ENCODE data around the gene LPP.

The LPP gene

DNA sequence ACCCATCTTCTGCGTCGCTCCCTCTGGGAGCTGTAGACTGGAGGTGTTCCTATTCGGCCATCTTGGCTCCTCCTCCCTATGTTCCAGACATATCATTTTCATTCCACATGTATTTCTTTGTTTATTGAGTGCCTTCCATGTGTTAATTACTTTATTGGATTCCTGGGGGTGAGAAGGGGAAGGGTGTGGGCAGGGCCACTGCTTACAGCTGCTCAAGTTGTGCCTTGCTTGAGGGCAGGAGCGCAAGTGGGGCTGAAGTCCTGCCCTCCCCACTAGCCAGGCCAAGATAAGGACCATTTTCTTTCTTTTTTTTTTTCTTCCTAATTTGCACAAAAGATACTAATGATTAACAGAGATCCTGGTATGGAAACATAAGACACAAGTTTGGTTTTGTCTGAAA is 224.8 kb downstream of the LPP start:
- TF ChIP-seq SIN3A (IDR thresholded peaks at IDR 0.05; ENCODE audit: borderline replicate concordance, insufficient read depth, low read length) (no peak), TAF1 (IDR thresholded peaks at IDR 0.05; ENCODE audit: borderline replicate concordance, insufficient read depth, low read length) (no peak), REST (IDR thresholded peaks at IDR 0.05; ENCODE audit: insufficient read depth in 1 of 2, low read depth in 2 of 2, low read length in 2 of 2) (no peak), FOXP2 (optimal IDR thresholded peaks at IDR 0.05; ENCODE audit: borderline replicate concordance, extremely low read depth, extremely low read length, insufficient read depth) (no peak), POLR2AphosphoS5 (IDR thresholded peaks at IDR 0.05; ENCODE audit: low read depth, low read length) (no peak)

GRCh38 chr3:188380252-188380651 is 226.3 kb downstream of the LPP start:
- TF ChIP-seq SIN3A (IDR thresholded peaks at IDR 0.05; ENCODE audit: borderline replicate concordance, insufficient read depth, low read length) (no peak), FOXP2 (optimal IDR thresholded peaks at IDR 0.05; ENCODE audit: borderline replicate concordance, extremely low read depth, extremely low read length, insufficient read depth) (no peak), POLR2AphosphoS5 (IDR thresholded peaks at IDR 0.05; ENCODE audit: low read depth, low read length) (no peak), REST (IDR thresholded peaks at IDR 0.05; ENCODE audit: insufficient read depth in 1 of 2, low read depth in 2 of 2, low read length in 2 of 2) (no peak), TAF1 (IDR thresholded peaks at IDR 0.05; ENCODE audit: borderline replicate concordance, insufficient read depth, low read length) (no peak)

GRCh38 chr3:188380722-188381121 is 226.8 kb downstream of the LPP start:
- TF ChIP-seq TAF1 (IDR thresholded peaks at IDR 0.05; ENCODE audit: borderline replicate concordance, insufficient read depth, low read length) (no peak), FOXP2 (optimal IDR thresholded peaks at IDR 0.05; ENCODE audit: borderline replicate concordance, extremely low read depth, extremely low read length, insufficient read depth) (no peak), REST (IDR thresholded peaks at IDR 0.05; ENCODE audit: insufficient read depth in 1 of 2, low read depth in 2 of 2, low read length in 2 of 2) (no peak), POLR2AphosphoS5 (IDR thresholded peaks at IDR 0.05; ENCODE audit: low read depth, low read length) (no peak), SIN3A (IDR thresholded peaks at IDR 0.05; ENCODE audit: borderline replicate concordance, insufficient read depth, low read length) (no peak)

DNA sequence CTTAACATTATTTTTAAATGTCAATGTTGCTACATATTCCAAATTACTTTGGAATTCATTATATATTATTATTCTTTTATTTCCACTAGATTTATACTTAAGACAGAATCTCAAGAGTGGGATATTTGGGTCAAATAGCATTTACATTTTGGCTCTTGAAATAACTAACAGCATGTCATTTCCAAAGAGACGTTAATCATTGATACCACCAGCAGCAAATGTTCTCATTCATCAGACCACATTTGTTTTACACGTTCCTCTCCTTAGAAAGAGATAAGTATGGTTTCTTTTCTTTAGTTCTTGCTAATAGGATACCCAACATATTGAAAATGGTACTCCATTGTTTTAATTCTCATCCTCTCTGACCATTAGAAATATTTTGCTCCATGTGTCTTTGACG is 229.8 kb downstream of the LPP start:
- TF ChIP-seq TAF1 (IDR thresholded peaks at IDR 0.05; ENCODE audit: borderline replicate concordance, insufficient read depth, low read length) (no peak), REST (IDR thresholded peaks at IDR 0.05; ENCODE audit: insufficient read depth in 1 of 2, low read depth in 2 of 2, low read length in 2 of 2) (no peak), FOXP2 (optimal IDR thresholded peaks at IDR 0.05; ENCODE audit: borderline replicate concordance, extremely low read depth, extremely low read length, insufficient read depth) (no peak), SIN3A (IDR thresholded peaks at IDR 0.05; ENCODE audit: borderline replicate concordance, insufficient read depth, low read length) (no peak), POLR2AphosphoS5 (IDR thresholded peaks at IDR 0.05; ENCODE audit: low read depth, low read length) (no peak)

DNA sequence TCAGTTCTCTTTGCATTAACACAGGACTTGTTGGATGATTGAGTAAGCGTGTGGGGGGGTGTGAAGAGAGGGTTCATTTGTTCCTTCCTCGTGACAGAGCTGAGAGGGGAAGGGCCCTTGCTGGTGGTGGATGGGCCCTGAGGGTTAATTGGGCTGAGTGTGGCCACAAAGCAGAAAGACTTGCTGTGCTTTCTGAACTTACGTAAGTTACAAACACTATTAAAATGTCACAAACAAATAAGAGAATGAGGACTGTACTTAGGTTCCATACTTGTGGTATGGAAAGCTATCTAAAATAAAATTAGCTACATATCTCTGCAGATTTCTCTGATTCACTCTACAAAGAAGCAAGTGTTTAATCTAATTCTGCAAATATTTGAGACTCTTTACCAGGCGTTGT is 231.3 kb downstream of the LPP start:
- no peak for TF ChIP-seq FOXP2 (optimal IDR thresholded peaks at IDR 0.05; ENCODE audit: borderline replicate concordance, extremely low read depth, extremely low read length, insufficient read depth)
- no peak for TF ChIP-seq POLR2AphosphoS5 (IDR thresholded peaks at IDR 0.05; ENCODE audit: low read depth, low read length)
- TF ChIP-seq REST (IDR thresholded peaks at IDR 0.05; ENCODE audit: insufficient read depth in 1 of 2, low read depth in 2 of 2, low read length in 2 of 2) = no peak
- no peak for TF ChIP-seq SIN3A (IDR thresholded peaks at IDR 0.05; ENCODE audit: borderline replicate concordance, insufficient read depth, low read length)
- TF ChIP-seq TAF1 (IDR thresholded peaks at IDR 0.05; ENCODE audit: borderline replicate concordance, insufficient read depth, low read length) = no peak
